Measurements from ENCODE around the gene AACS.
"Not testable (repeated sequence)": the region's sequence is repeated elsewhere in the genome, so short reads cannot be mapped to it uniquely, and the experiment has no call there.

AACS gene

DNA sequence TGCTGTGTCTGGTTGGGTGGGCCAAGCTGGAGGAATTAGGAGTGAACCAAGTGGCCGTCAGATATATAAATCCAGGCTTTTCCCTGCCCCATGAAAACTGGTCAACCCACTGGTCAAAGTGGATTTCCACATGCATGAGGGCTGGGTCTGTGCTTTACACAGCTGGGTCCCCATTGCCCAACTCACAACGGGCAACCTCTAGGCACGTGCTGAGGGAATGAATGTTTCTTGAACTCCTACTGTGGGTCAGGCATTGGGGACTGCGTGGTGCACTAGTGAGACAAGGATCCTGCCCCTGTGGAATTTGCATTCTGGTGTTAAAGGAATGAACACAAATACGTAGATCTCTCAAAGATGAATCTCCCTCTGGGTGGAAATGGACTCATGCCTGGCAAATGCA, 7.5 kb upstream of the AACS start:
- no peak for DNase-seq

DNA sequence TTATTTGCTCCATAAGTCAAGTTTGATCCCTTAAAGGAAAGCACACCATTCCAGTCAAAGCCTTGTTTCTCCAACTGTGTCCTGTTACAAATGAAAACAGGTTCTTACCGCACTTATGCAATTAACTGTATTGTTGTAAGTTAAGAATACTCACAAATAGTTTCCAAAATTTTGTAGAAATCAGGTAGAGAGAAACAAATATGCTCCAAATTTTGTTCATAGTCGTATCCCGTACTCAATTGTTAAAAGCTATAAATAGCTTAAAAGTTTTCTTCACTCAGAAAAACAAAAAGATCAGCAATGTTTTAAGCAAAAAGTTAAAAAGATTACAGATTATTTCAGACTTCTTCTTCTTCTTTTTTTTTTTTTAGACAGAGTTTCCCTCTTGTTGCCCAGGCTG, 4.0 kb upstream of the AACS start:
- no peak for DNase-seq

DNA sequence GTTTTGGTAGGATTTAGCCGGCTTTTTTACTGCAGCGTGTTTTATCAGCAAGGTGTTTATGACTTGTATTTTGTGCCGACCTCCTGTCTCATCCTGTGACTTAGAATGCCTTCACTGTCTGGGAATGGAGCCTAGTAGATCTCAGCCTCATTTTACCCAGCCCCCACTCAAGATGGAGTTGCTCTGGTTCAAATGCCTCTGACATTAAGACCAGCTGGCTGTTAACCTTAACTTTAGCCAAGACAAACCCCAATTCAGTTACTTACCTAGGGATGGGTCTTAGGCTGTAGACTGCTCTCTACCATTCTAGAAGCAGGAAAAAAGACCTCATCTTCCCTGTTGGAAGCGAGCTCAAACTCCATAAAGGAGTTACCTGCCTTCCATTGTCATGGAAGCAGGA, 1.7 kb upstream of the AACS start:
- not testable (repeated sequence) for DNase-seq

DNA sequence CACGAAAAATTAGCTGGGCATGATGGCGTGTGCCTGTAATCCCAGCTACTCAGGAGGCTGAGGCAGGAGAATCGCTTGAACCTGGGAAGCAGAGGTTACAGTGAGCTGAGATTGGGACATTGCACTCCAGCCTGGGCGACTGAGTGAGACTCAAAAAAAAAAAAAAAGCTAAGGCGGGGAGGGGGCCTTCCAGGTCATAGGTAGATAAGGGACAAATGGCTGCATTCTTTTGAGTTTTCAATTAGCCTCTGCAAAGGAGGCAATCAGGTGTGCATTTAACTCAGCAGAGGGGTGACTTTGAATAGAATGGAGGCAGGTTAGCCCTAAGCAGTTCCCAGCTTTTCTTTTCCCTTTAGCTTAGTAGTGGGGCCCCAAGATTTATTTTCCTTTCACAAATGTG, 743 bp upstream of the AACS start:
- no peak for DNase-seq

DNA sequence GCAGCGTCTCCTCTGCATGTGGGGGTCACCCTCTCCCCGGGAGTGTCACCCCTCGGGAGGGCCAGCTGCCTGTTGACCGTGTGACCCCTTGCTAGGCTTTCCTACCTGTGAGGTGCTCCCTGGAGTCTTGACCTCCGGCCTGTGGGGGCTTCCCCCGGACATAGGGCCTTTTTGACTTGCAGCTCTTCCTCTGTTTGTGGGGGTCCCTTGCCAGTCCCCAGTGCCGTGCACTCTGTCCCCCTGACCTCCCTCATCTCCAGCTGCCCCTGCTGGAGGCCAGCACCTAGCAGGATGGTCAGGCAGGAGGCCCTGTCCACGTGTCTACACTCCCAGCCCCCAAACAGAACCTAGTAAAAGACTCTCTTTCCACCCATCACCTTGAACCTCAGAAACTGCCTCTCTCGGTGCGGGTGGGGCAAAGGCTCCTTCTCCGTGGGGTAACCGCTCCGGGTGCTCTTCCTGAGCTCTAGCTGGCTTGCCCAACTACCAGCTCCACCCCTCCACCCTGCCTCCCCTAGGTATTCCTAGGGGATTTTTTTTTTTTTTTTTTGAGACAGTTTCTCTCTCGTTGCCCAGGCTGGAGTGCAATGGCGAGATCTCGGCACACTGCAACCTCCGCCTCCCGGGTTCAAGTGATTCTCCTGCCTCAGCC, 810 bp downstream of the AACS start:
- DNase-seq: peak; percentile 38

DNA sequence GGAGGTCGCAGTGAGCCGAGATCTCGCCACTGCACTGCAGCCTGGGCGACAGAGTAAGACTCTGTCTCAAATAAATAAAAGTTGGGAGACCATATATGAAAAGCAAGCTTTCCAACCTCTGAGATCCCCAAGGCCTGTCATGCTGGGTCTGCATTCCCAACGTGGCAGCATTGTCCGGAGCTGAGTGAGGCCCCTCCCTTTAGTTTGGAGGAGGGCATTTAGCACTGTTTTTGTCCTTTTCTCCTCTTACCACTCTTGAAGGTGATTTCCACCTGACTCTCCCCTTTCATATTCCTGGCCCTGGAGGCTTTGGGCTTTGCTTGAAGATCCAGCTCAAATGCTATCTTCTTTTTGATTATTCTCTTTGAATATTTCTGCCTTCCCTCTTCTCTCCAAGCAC, 3.2 kb downstream of the AACS start:
- DNase-seq: no peak

DNA sequence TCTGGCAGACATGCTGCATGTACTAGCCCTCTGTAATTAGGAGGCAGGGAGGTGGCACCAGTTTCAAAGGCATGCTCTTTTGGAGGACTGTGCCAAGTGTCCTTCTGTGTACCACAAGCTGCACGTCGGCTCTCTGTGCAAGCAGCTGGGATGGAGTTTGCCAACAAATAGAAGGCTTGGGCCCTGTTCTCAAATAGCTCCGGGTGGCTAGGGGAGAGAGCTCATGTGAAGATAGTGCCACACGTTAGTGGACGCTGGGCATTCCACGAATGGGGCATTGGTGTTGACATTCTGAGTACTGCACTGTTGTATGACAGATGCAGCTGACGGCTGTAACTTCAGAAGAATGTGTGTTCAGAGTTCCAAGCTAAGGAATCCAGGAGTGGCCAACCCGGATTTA, 4.4 kb downstream of the AACS start:
- no peak for DNase-seq

DNA sequence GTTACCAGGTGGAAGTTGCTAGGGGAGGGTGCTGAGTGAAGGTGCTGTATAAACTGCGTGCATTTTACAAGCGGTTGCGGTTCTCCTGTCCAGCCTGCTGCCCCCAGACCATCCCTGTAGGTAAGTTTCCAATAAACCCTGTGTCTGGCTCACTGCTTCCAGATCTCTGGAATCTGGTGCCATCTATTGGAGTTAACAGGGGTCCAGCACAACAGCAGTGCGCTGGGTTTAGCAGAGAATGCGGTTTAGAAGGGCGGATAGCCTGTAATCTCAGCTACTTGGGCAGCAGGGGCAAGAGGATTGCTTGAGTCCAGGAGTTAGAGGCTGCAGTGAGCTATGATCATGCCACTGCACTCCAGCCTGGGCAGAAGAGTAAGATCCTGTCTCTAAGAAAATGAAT, 4.9 kb downstream of the AACS start:
- no peak for DNase-seq

DNA sequence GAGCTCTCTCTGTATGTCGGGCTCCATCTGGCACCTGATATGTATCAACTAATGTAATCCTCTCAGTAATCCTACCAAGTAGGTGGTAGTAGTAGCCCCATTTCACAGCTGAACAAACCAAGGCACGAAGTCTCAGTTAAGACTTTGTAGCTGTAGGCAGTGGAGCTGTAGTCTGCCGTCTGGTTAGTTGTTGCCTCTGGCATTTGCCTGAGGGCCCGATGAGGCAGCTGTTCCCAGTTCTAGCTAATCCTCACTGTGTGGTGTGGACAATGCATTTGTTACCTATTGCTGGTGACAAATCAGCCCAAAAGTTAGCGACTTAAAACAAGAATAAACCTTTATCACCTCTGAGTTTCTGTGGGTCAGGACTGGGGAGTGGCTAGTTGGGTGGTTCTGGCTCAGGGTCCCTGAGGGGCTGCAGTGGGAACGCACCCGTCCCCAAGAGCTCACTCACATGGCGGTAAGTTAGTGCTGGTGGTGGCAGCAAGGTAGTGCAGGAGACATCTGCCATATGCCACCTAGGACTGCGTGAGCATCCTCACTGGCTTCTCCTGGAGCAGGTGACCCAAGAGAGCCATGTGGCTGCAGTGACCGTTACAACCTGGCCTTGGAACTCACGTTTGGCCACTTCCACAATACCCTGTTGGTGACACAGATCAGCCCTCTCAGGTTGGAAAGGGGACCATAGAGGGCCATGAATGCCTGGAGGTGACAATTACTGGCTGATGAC, 5.6 kb downstream of the AACS start:
- DNase-seq: no peak

DNA sequence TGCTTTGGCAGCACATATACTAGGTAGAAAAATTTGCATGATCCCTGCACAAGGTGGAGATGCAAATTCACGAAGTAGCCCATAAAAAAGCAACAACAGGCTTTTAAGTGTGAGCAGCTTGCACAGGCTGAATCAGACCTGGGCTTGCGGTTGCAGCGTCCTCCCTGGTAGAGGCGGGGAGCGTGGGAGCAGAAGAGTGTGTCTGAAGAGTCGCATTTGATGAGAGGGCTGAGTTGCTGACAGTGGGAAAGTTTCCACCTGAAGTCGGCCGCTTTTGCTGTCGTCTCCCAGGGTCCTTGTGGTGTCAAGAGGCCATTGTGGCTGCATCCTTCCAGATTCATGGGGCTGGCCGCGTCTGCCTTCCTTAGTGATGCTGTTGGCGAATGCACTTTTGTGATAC, 6.2 kb downstream of the AACS start:
- DNase-seq: no peak

DNA sequence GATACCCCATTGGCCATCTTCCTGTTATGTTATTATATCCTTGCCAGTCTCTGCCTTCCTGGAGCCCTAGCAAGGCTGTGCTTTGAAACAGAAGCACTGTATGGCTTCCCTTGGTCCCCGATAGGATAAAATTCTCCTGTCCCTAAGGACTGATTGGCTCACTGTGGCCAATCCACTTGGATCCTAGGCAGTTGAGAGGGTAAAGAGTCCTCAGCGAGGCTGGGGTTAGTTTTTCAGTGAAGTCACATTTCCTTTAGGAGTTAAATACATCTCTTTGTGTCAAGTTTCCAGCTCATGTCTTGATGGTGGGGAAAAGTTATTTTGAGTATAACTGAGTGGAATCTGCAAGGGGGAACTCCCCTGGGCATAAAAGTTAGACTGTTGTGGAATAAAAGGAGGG, 7.3 kb downstream of the AACS start:
- no peak for DNase-seq

DNA sequence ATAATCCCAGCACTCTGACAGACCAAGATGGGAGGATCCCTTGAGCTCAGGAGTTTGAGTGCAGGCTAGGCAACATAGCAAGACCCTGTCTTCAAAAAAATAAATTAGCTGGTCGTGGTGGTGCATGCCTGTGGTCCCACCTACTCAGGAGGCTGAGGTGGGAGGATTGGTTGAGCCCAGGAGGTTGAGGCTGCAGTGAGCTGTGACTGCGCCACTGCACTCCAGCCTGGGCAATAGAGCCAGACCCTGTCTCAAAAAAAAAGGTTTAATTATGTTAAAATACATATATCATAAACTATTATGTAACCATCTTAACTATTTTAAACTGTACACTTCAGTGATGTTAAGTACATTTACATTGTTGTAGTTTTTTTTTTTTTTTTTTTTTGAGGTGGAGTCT, 9.1 kb downstream of the AACS start:
- not testable (repeated sequence) for DNase-seq

DNA sequence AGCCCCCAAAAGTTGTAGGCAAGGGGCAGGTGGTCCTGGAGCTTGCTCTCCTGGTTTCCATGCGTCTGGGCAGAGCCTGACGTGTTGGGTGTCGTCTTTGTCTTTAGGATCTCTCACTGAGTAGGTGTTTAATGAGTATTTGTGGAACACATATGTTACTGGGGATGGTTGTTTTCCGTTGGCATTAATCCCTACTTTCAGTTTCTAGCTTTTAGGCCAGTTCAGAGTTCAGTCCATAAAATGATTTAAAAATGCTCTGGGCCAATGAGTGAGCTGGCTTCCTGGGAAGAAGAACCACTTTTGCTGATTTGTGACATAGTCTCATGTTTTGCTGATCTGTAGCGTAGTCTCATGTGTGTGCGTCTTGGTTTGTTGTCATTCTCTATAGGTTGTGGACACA, 10.9 kb downstream of the AACS start:
- no peak for DNase-seq

DNA sequence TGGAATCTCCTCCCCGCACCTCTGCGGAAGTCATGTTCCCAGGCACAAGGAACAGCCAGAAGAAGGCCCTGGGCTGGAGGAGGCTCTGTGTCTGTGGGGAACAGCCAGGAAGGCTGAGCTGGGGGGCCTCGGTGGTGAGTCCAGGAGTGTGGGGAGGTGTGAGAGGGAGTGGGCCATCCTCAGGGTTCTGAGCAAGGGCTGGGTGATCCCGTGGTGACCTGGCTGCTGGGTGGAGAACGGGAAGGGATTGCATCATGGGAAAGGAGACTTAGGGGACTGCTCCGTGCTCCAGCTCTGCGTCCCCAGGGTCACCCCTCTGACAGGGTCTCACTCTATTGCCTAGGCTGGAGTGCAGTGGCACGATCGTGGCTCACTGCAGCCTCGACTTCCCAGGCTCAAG, 13.8 kb downstream of the AACS start:
- no peak for DNase-seq

DNA sequence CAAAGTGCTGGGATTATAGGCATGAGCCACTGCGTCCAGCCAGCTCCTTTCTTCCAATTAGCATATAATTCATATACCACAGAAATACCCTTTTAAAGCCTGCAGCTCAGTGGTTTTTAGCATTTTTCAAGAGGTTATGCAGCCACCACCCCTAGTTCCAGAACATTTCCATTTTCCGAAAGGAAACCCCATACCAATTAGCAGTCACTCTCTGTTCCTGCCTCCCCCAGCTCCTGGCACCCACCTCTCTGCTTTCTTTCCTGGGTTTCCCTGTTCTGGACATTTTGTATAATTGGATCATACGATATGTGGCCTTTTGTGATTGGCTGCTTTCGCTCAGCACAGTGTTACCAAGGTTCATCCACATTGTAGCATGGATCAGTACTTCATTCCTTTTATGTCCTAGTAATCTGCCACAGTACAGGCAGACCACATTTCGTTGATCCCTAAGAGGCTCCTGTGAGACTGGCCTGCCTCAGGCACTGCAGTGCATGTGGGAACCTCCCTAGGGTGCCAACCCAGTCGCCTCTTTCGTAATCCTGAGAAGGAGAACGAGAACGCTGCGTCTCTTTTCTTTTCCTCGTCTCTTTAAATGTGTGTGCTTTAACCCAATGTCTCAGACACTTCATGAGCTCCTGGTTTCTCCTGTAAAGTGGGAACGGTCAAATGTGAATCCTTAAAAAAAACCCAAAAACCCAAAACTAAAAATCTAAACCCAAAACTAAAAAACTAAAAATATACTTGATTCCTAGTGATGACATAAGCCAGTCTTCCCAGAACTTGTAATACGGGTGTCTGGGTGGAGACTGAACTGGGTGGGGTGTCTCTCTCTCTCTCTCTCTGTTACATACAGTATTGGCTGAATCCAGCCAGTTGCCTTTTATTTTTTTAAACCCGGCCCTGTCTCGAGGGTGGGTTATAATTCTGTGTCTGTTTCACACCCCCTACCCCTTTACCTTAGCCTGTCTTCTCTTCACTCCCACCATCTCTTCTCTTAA, 14.7 kb downstream of the AACS start:
- peak; percentile 37 for DNase-seq

DNA sequence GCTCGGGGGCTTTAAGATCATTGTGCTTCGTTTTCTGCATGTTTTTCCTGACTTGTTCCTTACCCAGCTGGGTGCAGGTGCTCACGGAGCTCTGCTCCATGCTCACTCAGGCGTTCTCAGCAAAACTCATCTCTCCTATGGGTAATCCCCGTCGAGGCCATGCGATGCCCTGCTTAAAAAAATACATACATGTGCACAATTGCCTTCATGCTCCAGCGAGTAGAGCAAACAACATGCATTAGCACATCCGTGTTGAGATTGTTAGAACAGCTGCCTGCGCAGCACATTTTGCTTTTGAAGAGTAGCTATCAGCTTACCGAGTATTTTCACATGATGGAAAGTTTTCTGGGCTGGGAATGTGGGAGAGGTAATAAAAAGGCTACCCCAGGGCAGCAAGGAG, 16.2 kb downstream of the AACS start:
- peak; percentile 100 for DNase-seq

DNA sequence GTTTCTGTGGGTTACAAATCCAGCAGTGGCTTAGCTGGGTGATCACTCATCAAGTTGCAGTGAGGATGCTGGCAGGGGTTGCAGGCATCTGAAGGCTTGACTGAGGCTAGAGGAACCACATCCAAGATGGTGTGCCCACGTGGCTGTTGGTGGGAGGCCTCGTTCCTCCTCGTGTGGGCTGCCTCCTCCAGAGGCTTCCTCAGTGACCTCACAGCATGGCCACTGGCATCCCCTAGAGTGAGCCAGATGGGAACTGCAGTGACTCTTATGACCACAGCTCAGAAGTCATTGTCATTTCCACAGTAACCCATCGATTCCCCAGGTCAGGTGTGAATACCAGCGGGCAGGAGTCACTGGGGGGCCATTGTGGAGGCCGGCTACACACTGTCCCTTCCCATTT, 17.8 kb downstream of the AACS start:
- no peak for DNase-seq

DNA sequence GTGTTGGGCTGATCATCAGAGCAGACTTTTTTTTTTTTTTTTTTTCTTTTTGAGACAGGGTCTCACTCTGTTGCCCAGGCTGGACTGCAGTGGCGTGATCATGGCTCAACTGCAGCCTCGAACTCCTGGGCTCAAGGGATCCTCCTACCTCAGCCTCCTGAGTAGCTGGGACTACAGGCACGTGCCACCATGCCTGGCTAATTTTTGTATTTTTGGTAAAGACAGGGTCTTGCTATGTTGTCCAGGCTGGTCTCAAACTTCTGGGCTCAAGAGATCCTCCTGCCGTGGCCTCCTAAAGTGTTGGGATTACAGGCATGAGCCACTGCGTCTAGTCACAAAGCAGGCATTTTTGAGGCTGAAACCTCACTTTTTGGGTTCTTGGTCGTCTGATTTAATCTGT, 23.0 kb downstream of the AACS start:
- DNase-seq: not testable (repeated sequence)

DNA sequence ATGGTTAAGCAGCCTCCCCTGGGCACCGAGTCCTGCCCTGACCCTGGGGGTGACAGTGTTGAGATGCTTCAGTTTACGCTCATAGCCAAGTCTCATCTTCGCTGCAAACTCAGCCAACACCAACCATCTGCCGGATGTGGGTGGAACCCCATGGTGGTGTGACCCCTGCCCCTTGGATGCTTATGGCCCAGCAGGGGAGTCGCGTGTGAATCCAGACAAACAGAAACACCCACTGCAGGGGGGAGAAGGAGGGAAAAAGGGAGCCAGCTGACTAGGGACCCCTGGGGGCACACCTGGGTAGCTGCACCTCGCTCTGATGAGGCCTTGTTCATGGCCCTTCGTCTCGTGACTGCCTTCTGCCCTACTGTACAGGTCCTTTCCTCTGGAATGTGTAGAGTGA, 23.8 kb downstream of the AACS start:
- DNase-seq: no peak

DNA sequence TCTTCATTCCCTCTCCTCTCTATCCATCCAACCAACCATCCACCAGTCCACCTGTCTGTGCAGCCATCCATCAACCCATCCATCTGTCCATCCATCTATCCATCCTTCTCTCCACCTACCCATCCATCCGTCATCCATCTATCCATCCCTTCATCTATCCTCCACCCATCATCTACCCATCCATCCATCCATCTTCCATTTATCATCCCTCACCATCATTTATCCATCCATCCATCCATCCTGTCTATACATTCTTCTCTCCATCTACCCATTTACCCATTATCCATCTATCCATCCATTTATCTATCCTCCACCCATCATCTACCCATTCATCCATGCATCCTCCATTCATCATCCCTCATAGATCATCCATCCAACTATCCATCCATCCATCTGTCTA, 24.4 kb downstream of the AACS start:
- DNase-seq: no peak

DNA sequence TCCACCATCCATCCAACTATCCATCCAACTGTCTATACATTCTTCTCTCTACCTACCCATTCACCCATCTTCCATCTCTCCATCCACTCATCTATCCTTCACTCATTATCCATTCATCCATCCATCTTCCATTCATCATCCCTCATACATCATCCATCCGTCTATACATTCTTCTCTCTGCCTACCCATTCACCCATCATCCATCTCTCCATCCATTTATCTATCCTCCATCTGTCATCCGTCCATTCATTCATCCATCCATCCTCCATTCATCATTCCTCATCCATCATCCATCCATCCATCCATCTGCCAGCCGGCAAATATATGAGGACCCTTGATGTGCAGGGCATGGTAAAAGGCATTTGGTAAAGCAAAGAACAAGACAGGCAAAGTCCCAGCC, 25.2 kb downstream of the AACS start:
- no peak for DNase-seq

DNA sequence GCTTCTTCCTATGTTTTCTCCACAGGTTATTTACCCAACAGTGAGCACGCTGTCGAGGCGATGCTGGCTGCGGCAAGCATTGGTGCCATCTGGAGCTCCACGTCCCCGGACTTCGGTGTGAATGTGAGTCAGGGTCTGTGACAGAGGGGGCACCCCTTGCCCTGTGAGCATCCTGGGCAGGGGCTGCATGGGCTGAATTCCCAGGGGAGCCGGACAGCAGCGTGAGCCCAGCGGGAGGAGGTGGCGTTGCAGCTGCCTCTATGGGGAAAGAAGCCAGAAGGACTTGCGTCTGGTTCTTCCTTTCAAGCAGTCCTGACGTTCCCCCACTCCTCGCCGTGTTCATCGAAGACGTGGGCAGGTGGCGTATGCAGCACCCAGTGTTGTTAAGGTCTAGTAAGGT, 26.2 kb downstream of the AACS start:
- DNase-seq: no peak

DNA sequence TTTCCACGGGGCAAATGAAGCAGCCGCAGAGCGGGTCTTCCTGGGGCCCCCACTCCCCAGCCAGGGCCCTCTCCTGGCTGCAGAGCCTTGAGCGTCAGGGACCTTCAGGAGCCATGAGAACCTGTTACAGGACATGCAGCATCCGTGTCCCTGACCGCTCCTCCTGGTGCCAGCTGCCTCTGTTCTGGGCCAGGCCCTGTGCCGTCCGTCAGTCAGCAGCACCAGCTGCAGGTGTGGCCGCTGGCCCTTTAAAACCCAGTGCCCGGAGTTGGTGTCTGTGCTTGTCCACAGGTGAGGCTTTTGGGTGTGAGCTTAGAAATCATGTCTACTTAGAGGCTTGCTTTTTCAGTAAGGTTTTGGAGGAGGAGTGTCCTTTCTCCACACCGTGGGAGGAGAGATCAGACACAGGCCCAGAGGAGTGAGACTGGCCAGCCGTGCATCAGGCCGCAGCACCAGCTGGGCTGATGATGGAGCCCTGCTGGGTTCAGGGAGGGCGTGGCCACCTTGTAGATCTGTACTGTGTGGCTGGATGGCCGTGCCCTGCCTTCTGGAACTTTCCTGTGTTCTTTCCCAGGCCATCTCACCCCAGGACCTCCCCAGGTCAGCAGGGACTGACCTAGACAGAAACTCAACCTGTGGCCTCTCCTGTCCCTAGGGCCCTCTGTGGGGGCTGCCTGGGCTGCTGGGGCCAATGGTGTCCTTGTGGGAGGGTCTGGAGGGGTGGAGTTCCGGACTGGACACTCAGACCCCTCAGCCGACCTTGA, 27.1 kb downstream of the AACS start:
- DNase-seq: peak; percentile 76
